Astrocyte of the cerebellum (primary cell): ENCODE data around the gene BIRC7.
A peak's percentile ranks its signal among the peaks of the same experiment; 100 is the strongest.

Source experiments
- DNase-seq: peaks from one replicate; pipeline ENCODE4 v3.0.0-alpha.2; 2011; ENCODE audit warnings: low read depth
- H3K4me3 ChIP-seq: 2 replicates; pipeline ENCODE4 v1.5.1; 2011; ENCODE audit warnings: mild to moderate bottlenecking, low read depth, low read length, moderate library complexity
- CTCF ChIP-seq: IDR thresholded peaks from 2 replicates; pipeline ENCODE4 v1.5.1; 2012; ENCODE audit warnings: low read length, low read depth, moderate library complexity, mild to moderate bottlenecking; ENCODE audit errors: missing control alignments
- in situ Hi-C: cut with HindIII; loops from 2 replicates; pipeline ENCODE4 v1.10.0; 2017; ENCODE audit warnings: low sequenced_read_pairs

Gene BIRC7

DNA sequence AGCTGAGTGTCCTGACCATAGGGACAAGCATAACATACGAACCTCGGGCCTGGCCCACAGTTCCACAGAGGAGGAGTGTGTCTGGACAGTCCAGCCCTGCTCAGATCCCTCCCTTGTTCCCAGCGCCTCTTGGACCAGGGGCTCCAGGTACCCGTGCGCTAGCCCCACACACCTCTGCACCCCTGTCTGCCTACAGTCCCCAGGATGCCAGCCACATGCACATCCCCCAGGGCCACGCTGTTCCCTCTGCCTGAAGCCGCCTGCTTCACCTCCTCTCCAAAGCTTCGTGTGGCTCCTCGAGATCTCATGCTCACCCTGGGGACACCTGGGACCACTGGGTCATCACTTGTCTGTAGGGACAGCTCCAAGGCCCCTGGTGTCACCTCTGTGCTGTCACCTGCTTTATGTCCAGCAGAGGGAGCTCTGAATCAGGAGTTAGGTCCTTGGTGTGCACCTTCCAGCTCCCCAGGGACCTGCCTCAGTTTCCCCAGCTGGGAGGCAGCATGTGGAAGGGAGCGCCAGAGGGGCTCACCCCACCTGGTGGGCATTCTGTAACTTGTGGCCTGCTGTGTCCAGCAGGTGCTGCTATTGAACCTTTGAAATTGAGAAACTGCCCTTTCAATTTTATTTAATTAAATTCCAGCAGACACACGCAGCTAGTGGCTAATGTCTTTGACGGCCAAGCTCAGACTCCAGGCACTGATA, 12.4 kb upstream of the BIRC7 start:
- no peak overlapping the region for H3K4me3 ChIP-seq
- in situ Hi-C loops, result loop anchor here (5.0 to 25.0 kb wide), 2 partner anchors 74 to 136 kb away; no protein-coding TSS in a partner anchor
- peak; percentile 18 for DNase-seq
- TF ChIP-seq CTCF, result peak; percentile 83

DNA sequence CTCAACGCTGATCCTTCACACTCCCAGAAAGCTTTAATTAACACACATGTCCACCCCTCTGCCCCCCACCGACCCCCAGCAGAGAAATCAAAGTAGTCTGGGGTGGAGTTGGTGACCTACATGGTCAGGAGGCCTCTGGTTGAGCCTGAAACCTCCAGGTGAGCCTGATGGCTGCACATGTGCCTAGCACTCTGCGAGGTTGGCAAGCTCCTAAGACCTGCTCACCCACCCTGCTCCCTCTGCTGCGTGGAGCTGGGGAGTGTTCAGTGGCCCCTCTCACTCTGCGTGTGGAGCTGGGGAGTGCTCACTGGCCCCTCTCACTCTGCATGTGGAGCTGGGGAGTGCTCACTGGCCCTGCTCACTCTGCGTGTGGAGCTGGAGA, 11.9 kb upstream of the BIRC7 start:
- in situ Hi-C loops, result loop anchor here (5.0 to 25.0 kb wide), 2 partner anchors 73 to 137 kb away; no protein-coding TSS in a partner anchor
- DNase-seq, result no peak
- TF ChIP-seq CTCF, result no peak
- H3K4me3 ChIP-seq, result no peak overlapping the region

- TF ChIP-seq CTCF, result peak; percentile 52
- DNase-seq, result peak; percentile 37
- in situ Hi-C loops, result loop anchor here (5.0 to 25.0 kb wide), 2 partner anchors 73 to 137 kb away; no protein-coding TSS in a partner anchor
- no peak overlapping the region for H3K4me3 ChIP-seq
Observed at GRCh38 chr20:63224412-63225081, 11.2 kb upstream of the BIRC7 start.

GRCh38 chr20:63225082-63225454, 10.6 kb upstream of the BIRC7 start:
- no peak for TF ChIP-seq CTCF
- H3K4me3 ChIP-seq, result no peak overlapping the region
- peak; percentile 5 for DNase-seq
- in situ Hi-C loops, result no loop called here

DNA sequence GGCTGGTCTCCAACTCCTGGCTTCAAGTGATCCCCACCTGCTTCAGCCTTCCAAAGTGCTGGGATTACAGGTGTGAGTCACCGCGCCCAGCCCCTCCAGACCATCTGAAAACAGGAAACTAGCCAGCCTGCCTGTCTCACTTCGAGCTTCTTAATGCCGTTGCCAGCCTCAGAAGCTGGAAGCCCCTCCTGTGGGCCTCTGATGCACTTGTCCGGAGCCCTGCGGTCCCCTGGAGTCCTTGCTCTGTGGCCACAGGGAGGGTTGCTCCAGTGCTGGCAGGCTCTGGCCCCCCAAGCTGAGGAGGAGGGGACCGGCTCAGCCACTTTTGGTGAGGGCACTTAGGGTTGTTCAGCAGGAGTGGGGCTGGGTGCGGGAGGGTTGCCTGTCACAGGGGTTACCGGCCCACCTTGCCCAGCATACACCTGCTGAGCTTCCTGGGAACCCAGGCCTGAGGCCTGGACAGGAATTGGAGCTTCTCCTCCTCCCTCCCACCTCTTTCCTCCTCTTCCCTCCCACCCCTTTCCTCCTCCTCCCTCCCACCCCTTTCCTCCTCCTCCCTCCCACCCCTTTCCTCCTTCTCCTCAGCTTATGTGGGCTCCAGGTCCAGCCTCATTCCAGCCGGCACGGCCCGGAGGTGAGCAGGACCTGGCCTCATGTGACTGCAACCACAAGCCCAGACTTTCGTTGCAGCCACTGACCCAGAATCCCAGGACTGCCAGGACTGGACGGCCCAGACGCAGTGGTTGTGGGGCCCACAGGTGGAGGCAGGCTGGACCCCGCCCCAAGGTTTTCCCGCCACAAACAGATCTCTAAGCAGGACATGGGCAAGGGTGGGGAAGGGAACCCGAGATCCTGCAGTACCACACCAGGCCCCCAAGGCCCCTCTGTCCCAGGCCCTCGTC, 9.4 kb upstream of the BIRC7 start:
- H3K4me3 ChIP-seq, result no peak overlapping the region
- in situ Hi-C loops, result no loop called here
- no peak for DNase-seq
- TF ChIP-seq CTCF, result no peak

- no peak overlapping the region for H3K4me3 ChIP-seq
- no peak for DNase-seq
- in situ Hi-C loops, result no loop called here
- TF ChIP-seq CTCF, result no peak
Observed at GRCh38 chr20:63227260-63227659, 8.4 kb upstream of the BIRC7 start.
